Left ventricle myocardium inferior (tissue), 1 donor: Measurements from ENCODE around the gene SAP25. TPM values are rescaled to one million over a fixed set of nuclear protein-coding genes. Genes with fewer than 3 reads are reported as not detected.

Experiments used
- DNase-seq: peaks from one replicate; pipeline ENCODE4 v3.0.0-alpha.2; 2020
- H3K27ac ChIP-seq: fragments of 200-600 bp; replicated peaks from 2 replicates; pipeline ENCODE4 v1.8.0; 2021
- H3K27me3 ChIP-seq: fragments of 200-600 bp; 2 replicates; pipeline ENCODE4 v1.8.0; 2021; ENCODE audit warnings: low read depth
- H3K36me3 ChIP-seq: fragments of 200-600 bp; 2 replicates; pipeline ENCODE4 v1.8.0; 2021
- H3K4me1 ChIP-seq: fragments of 200-600 bp; 2 replicates; pipeline ENCODE4 v1.8.0; 2021
- H3K4me3 ChIP-seq: fragments of 200-600 bp; 2 replicates; pipeline ENCODE4 v1.8.0; 2021; ENCODE audit warnings: mild to moderate bottlenecking, moderate library complexity
- H3K9me3 ChIP-seq: fragments of 200-600 bp; replicated peaks from 2 replicates; pipeline ENCODE4 v1.8.0; 2021
- intact Hi-C: fragments of 100-400 bp; cut with micrococcal nuclease; formaldehyde crosslinking; loops from one replicate; pipeline ENCODE4 v1.11.0; 2022
- total RNA-seq: library from RNA; stranded (reverse); fragmentation: NEBNext Ultra II Directional; extraction: Animal tissue kit (Norgen Biotek cat#: 25700); gene quantifications from one replicate; pipeline ENCODE4 v1.2.1, GENCODE V29; 2021
- TF ChIP-seq, protein P1 (sequence below): fragments of 200-600 bp; IDR thresholded peaks from 2 replicates; pipeline ENCODE4 v1.8.0; 2021; ENCODE audit warnings: antibody characterized with exemption, mild to moderate bottlenecking, borderline replicate concordance
- donor health status: DM: no; HTN: yes; CAD: no; lungs with severe emphysema.

The SAP25 gene
- total RNA-seq, 1 donor from 2014 or later = 1.1 TPM

DNA sequence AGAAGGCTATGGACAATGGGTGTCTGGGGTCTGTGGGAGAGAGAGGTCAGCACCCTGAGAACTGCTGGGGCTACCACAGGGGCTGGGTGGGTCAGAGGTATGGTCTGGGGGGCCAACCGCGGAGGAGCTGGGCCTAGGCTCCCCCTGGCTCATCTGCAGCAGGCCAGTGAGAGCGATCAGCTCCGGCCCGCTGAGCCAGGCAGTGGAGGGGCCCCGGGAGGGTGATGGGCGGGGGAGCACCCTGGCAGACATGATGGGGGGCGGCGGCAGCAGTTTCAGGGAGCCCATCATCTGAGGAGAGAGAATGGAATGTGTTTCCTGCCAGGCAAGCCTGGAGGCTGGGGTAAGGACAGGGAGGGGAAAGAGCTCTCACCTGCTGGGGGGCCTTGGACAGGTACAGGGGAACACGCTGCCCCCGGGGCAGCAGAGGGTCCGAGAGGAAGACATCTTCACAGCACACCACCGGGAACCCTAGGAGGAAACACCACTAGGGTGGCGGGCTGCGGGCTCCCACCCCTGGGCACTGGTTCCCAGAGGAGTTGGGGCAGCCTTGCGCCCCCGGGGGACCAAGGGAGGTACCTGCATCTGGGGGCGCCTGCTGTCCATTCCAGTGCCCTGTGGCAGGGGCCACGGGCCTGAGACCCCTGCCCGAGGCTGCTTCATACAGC, 1.3 kb downstream of the SAP25 start:
- DNase-seq = no peak
- Histone ChIP-seq H3K4me1 (peaks cover 22% of the 10 kb centered on the region), H3K9me3 (no peaks in the 10 kb centered on the region), H3K27ac (no peak overlapping the region), H3K27me3 (no peaks in the 10 kb centered on the region), H3K4me3 (no peak overlapping the region), H3K36me3 (peaks cover 38% of the 10 kb centered on the region)
- TF ChIP-seq, protein P1, sequence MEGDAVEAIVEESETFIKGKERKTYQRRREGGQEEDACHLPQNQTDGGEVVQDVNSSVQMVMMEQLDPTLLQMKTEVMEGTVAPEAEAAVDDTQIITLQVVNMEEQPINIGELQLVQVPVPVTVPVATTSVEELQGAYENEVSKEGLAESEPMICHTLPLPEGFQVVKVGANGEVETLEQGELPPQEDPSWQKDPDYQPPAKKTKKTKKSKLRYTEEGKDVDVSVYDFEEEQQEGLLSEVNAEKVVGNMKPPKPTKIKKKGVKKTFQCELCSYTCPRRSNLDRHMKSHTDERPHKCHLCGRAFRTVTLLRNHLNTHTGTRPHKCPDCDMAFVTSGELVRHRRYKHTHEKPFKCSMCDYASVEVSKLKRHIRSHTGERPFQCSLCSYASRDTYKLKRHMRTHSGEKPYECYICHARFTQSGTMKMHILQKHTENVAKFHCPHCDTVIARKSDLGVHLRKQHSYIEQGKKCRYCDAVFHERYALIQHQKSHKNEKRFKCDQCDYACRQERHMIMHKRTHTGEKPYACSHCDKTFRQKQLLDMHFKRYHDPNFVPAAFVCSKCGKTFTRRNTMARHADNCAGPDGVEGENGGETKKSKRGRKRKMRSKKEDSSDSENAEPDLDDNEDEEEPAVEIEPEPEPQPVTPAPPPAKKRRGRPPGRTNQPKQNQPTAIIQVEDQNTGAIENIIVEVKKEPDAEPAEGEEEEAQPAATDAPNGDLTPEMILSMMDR = no peak
- intact Hi-C loops = no loop called here

- peaks cover 31% of the 10 kb centered on the region for H3K36me3 ChIP-seq
- peaks cover 22% of the 10 kb centered on the region for H3K4me1 ChIP-seq
- intact Hi-C loops = no loop called here
- H3K27me3 ChIP-seq = no peaks in the 10 kb centered on the region
- TF ChIP-seq, protein P1 = no peak
- H3K4me3 ChIP-seq = no peak overlapping the region
- no peak for DNase-seq
- H3K27ac ChIP-seq = no peak overlapping the region
- no peaks in the 10 kb centered on the region for H3K9me3 ChIP-seq
These were observed 1.9 kb downstream of the SAP25 start for GRCh38 chr7:100571829-100572116.

DNA sequence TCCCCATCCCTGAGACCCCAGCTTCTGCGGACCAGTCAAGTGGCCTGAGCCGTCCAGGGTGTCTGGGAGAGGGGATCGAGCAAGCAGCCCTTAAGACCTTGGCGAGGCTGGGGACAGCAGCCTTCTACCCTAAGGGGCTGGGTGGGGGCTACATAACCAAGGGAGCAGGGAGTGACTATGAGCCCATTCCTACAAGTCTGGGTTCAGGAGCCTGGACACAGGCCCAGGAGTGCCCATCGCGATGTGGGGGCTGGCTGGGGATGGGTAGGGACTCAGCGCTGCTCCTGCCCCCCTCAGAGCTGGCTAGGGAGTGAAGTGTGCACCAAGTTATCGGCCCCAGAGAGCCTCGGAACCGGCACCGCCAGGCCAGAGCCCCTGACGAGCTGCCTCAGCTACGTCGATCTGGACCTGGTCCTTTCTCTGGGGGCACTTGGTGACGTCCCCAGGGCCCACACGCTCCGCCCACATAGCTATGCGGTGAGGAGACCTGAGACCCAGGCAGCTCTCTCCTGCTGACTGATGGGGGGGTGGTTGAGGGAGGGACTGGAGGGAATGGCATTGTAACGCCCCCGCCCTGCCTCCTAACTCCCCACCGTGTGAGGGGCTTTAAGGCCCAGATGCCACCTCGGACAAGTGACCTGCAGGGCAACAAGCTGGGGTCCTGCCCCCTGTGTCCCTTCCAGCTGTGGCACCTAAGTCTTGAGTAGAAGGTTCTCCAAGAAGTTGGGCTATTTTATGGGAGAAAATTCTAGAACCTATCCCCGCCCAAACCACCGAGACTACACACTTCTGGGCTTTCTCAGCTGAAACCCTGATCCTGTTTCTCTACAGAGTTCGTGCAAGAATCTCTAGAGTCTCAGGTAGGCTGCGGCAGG, 2.5 kb downstream of the SAP25 start:
- Histone ChIP-seq H3K27ac (no peak overlapping the region), H3K4me3 (no peak overlapping the region), H3K9me3 (no peaks in the 10 kb centered on the region), H3K4me1 (peaks cover 22% of the 10 kb centered on the region), H3K27me3 (no peaks in the 10 kb centered on the region), H3K36me3 (peaks cover 26% of the 10 kb centered on the region)
- DNase-seq = no peak
- intact Hi-C loops = no loop called here
- TF ChIP-seq, protein P1 = no peak

- Histone ChIP-seq H3K9me3 (no peaks in the 10 kb centered on the region), H3K27me3 (no peaks in the 10 kb centered on the region), H3K4me3 (peak overlapping the region; percentile 57), H3K27ac (no peak overlapping the region), H3K36me3 (peaks cover 5% of the 10 kb centered on the region), H3K4me1 (peaks cover 22% of the 10 kb centered on the region)
- TF ChIP-seq, protein P1 = peak; percentile 49
- DNase-seq = no peak
- intact Hi-C loops = no loop called here
These were observed 4.5 kb downstream of the SAP25 start for GRCh38 chr7:100568896-100569844.

DNA sequence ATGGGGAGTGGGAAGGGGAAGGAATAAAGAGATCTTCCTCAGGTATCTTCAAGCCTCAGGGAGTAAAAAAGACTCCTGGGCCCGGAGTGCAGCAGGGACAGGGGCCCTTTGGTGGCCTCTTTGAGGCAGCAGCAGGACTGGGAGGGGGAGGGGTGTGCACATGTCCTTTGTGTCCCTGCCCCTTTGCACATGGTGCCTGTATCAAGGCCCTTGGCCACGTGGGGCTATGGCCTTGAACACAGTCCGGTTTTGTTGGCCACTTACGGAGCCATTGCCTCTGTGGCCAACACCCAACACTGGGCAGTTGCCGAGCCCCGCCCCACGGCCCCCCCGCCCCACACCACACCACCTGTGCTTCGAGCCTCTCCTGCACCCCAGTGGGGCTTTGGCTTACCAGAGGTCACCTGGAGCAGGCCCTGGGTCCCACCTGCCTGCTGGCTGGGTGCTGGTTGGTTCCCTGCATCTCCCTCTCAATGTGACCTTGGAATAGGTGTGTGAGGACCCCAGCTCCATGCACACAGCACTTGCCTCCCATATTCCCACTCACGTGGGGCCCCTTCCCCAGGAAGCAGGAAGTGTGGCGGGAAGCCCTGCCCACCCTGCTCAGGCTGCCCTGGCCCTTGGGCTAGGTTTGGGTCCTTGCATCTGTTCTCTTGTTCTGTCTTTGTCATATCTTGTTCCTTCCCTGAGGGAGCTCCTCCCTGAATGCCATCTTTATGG, 5.4 kb downstream of the SAP25 start:
- Histone ChIP-seq H3K4me1 (peaks cover 22% of the 10 kb centered on the region), H3K4me3 (no peak overlapping the region), H3K36me3 (peaks cover 1% of the 10 kb centered on the region), H3K9me3 (no peaks in the 10 kb centered on the region), H3K27me3 (no peaks in the 10 kb centered on the region), H3K27ac (no peak overlapping the region)
- intact Hi-C loops = no loop called here
- DNase-seq = no peak
- TF ChIP-seq, protein P1 = no peak
